Measurements from ENCODE around the gene ALPK1.
"Not testable (repeated sequence)": the region's sequence is repeated elsewhere in the genome, so short reads cannot be mapped to it uniquely, and the experiment has no call there.

ALPK1 gene

GRCh38 chr4:112284662-112285411, 12.3 kb upstream of the ALPK1 start:
- peak; percentile 7 for DNase-seq (ENCODE audit: low spot score)

GRCh38 chr4:112287258-112287989, 9.7 kb upstream of the ALPK1 start:
- no peak for DNase-seq (ENCODE audit: low spot score)

DNA sequence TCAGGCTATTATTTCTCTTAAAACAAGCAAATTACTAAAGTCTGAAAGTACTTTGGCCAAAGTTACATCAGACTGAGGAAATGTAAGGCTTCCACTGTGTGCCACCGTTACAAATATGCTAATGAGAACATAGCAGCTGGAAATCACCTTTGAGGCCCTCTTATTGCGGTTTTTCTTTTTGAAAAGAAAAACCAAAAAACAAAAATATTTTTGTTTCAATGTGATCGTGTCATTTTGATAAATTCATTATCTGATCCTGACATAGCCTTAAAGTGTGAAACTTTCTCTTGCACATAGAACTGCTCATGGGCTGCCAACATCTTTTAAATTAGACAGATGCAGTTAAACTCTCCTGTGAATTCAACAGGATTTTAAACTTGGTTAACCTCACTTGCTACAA, 8.7 kb upstream of the ALPK1 start:
- no peak for DNase-seq (ENCODE audit: low spot score)

GRCh38 chr4:112289407-112290253, 7.5 kb upstream of the ALPK1 start:
- DNase-seq (ENCODE audit: low spot score): no peak

DNA sequence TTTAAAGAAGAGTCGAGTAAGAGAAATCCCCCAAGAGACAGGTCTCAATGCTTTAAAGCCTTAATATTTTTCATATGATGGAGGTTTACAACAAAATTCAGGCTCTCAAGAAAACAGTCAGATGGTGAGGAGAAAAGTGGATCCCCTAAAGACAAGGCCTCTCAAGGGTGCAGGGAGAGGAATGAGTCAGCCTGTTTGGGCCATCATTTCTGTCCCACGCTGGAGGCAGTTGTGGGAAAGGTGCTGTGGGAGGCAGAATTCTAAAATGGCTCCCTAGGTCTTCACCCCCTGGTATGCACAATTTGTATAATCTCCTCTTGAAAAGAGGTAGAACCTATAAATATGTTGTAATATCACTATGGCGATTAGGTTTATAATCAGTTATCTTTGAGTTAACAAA, 6.8 kb upstream of the ALPK1 start:
- no peak for DNase-seq (ENCODE audit: low spot score)

DNA sequence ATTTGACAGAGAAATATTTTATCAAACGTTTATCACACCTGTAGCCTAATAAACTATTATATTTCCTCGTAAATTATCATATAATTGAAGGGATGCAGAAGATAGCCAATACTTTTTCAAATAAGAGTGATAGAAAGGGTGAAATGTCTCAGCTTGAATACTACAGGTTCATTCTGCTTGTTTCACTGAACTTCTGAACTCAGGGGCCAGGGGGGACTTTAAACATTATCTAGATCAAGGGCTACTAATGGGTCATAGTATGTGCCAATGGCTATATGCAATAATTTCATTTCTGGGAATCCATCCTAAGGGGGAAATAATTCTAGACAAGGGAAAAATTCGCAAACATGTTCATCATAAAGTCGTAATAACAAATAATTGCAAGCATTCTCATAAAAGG, 2.6 kb downstream of the ALPK1 start:
- DNase-seq (ENCODE audit: low spot score): no peak

DNA sequence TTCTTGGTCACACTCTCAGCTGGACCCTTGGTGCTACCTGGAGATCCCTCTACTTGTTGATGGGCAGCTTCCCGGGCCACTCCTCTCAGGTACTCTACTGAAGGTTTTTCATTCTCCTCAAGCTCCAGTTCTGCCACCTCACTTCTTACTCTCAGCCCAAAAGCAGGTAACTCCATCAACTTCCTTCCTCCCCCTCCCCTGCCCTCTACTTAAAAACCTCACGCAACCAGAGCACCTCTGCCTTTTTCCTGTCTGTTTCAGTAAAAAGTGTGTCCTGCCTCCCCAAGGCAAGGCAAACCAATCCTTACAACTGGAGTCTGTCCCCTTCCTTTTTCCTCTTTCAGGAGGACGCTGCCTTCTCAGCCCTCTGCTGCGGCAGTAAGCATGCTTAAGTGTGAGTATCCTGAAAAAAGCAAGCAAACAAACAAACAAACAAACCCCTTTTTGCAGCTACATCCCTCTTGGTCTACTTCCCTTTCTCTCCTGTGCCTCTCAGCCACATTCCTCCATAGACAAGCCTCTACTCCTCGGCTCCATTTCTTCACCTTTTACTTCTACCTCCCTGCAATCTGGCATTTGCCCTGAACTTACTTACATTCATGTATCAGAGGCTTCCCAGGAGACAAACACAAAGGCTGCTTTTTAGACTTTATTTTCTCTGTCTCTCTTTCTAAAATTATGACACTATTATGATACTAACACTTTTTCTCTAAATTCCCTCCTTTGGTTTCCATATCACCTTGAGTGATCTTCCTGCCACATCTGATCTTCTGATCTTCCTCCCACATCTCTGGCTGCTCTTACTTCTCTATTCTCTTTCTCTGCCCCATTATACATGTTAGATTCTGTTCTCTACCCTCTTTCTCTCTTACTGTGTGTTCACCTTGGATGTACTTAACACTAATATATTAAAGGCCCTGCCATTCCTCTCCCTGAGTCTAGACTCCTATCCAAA, 5.4 kb downstream of the ALPK1 start:
- no peak for DNase-seq (ENCODE audit: low spot score)

- DNase-seq (ENCODE audit: low spot score): not testable (repeated sequence)
These were observed 8.3 kb downstream of the ALPK1 start for GRCh38 chr4:112305477-112305876.

- not testable (repeated sequence) for DNase-seq (ENCODE audit: low spot score)
These were observed 12.2 kb downstream of the ALPK1 start for GRCh38 chr4:112309263-112309791.

- DNase-seq (ENCODE audit: low spot score): no peak
These were observed 14.3 kb downstream of the ALPK1 start for GRCh38 chr4:112311516-112311915.

DNA sequence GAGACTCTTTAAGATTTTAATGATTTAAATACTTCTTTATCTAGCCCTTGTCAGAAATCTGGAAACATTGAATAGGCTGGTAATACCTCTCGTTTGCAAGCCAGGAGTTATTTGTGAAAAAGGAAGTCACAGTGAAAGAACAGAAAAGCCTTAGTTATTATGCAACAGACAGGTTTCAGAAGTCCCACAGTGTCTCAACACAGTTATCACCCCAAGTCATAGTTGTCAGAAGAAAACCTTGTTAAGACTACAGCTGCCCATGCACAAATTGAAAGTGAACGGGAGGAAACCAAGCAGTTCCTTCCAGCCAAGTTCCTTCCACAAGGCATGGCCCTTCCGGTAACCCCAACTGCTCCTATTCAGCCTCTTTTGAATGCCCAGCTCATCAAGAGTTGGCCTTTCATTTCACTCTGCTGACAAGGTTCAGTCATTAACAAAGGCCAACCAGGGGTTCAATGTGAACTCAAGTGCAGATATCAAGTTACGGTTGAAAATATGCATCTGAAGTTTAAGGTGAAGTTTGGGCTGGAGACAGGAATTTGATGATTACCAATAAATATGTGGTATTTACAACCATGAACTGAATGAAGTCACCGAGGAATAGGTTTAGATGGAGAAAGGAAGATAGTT, 15.6 kb downstream of the ALPK1 start:
- DNase-seq (ENCODE audit: low spot score): no peak

GRCh38 chr4:112315446-112315845, 18.3 kb downstream of the ALPK1 start:
- DNase-seq (ENCODE audit: low spot score): no peak

DNA sequence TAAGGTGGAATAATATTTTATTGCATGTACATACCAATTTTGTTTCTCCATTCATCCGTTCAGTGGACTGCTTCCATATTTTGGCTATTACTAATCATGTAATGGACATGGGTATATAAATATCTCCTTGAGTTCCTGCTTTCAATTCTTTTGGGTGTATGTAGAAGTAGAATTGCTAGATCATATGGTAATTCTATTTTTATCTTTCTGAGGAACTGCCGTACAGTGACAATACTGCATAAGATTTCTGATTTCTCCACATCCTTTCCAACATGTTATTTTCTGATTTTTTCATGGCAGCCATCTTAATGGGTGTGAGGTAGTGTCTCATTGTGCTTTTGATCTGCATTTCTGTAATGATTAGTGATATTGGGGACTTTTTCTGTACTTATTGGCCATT, 19.2 kb downstream of the ALPK1 start:
- no peak for DNase-seq (ENCODE audit: low spot score)

DNA sequence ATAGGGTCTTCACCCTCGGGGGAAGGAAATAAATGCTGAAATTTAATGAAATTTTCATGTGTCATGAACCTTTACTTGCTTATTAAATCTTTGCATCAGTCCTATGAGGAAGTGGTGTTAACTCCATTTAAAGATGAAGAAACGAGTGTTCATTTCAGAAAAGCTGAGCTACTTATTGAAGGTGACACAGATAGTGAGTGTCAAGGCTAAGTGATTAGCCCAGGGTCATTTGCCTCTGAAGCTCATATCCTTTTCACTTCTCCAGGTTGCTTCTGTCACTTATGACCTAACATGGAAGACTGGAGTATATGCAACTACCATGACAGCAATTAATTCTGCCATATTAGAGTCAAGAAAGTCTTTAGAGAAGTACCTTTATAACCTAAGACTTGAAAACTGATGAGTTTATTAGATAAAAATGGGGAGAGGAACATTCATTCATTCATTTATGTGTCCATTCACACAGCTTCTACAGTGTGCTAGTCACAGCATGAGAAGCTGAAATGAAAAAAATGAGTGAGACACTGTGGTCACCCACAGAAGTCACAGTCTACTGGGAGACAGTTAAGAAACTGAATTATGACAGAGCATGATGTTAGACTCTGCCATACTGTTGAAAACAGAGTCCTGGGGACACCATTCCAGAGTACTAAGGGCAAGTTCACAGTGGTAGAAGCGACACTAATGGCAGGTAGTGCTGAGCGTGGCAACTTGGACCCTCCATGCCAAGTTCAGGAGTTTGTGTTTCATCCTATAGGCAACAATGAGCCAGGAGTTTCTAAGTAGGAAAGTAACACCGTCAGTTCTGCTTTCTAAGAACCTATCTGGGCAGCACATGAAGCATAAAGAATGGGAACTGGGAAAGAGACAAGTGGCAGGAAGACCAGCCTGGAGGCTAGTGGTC, 21.3 kb downstream of the ALPK1 start:
- no peak for DNase-seq (ENCODE audit: low spot score)

DNA sequence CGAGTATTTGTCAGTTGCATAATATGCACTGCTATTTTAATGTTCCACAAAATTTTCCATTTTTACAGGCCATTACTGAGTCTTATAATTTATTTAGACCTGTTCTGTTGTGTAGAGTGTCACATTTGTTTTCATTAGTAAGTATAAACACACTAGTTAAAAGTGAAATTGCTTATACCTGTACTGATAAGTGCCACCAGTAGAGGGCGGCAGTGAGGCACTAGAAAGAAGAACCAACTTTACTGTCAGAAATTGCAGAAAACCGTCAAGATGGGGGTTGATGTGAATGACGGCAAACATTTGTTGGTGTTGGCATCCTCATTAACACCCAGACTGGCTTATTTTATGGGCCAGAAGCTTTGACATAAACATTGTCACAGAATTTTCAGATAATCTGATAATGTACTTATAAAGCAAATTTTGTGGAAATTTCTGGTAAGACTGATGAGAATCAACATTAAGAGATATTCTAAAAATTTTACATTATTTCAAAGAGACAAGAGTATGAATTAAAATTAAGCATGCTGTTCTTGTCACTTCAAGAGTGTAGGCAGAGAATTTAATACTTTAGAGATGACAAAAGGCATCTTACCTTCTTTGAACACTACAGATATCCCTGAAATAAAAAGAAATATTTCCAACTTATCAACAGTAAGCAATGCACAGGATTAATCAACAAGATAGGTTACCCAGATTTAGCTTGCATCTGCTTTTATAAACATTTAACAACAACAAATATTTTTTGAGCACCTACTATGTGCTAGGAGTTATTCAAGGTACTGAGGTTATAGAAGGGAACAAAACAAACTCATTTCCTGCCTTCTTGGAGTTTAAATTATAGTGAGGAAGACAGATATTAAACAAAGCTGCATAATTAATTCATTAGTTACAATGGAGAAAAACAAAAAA, 24.9 kb downstream of the ALPK1 start:
- peak; percentile 68 for DNase-seq (ENCODE audit: low spot score)

DNA sequence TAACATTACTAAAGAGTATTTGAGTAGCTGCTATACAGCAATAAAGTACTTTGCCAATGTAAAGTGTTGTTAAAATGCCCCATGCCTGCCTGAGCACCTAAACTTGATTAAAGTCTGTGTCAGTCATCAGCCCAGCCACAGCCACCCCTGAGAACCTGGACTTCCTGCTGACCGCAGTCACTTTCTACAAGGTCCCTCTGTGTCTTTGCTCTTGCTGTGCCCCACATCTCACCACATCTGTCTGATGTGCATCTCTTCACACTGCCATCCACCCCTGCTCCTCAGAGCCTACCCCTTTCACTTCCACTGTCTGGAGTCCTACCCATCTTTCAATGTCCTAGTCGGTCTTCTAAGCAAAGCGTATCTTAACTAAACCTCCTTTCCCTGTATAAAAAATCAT, 25.7 kb downstream of the ALPK1 start:
- no peak for DNase-seq (ENCODE audit: low spot score)

DNA sequence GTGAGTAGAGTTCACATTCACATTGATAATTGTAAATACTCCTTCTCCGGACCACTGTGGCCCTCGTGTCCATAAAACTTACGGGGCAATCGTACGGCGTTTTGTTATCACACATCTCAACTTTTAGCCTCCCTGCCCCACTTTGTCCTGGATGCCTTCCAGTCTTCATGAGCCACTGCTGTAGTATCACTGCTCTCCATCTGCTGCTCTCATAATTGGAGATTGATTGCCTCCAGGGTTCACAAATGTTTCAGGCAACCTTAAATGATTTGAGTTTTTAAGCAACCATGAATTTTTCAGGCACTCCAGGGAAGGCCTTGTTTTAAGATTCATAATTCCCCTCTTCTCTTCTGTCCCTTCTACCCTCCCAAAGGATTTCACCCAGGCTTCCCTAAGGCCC, 28.4 kb downstream of the ALPK1 start:
- no peak for DNase-seq (ENCODE audit: low spot score)

DNA sequence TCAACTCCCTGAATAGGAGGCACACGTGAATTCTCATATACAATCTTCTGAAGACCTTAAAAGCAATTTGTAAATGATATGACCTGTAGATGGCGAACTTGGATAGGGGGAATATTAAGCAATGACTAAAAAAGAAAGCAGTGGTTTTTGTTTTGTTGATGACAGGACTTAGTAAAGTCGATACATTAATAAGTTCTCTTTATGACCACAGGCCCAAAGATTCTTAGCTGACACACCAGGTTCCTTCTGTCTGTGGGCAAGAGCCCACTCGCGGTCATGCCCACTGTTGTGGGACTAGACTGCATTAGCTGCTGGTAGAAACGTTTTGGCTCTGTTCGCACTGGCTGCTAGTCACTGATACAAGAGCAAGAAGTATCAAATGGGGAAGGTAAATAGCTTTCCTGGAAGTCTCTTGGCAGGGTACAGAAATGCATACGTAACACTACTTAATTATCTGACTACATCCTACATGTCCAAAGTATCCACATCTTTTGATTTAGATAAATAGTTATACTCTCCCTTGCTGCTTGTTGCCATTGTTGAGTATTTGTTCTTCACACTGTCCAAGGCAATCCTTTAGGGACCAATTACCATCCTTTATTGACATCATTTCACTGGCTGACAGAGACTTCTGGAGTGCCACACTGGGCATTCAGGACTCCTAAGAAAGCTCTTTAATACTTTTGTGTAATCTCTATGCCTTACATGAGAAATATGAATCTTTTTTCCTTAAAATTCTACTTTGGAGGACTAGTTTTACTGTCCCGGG, 31.0 kb downstream of the ALPK1 start:
- DNase-seq (ENCODE audit: low spot score): peak; percentile 48
